AG04450 (cell line): Measurements from ENCODE around the gene ABCC11. TPM values are rescaled to one million over a fixed set of nuclear protein-coding genes. Genes with fewer than 3 reads are reported as not detected.
A peak's percentile ranks its signal among the peaks of the same experiment; 100 is the strongest.
"Not testable (repeated sequence)": the region's sequence is repeated elsewhere in the genome, so short reads cannot be mapped to it uniquely, and the experiment has no call there.

Experiments
- CTCF ChIA-PET: fragments of 300-600, 350-600 bp; formaldehyde crosslinking; extraction: SDS; loops from one replicate; lab custom pipeline; 2022; ENCODE audit warnings: antibody characterized with exemption, inconsistent platforms; lab: Charles Lee
- POLR2A ChIA-PET: fragments of 350-600 bp; formaldehyde crosslinking; extraction: SDS; loops from one replicate; lab custom pipeline; 2021; ENCODE audit warnings: antibody characterized with exemption, inconsistent platforms; lab: Yijun Ruan, JAX
- DNase-seq: peaks from one replicate; pipeline ENCODE4 v3.0.0-alpha.2; 2011; ENCODE audit warnings: low read depth, low spot score
- H3K27ac ChIP-seq: one replicate; pipeline ENCODE4 v1.5.1; 2012; ENCODE audit warnings: low read depth, low read length, control low read depth
- H3K27me3 ChIP-seq: one replicate; pipeline ENCODE4 v1.6.0; 2012; ENCODE audit warnings: low read length; ENCODE audit not compliant: control insufficient read depth, insufficient read depth
- H3K4me3 ChIP-seq: 2 replicates; pipeline ENCODE4 v1.5.1; 2011; ENCODE audit warnings: mild to moderate bottlenecking, low read depth, low read length, control low read depth
- H3K9me3 ChIP-seq: 2 replicates; pipeline ENCODE4 v1.5.1; 2012; ENCODE audit warnings: low read length; ENCODE audit not compliant: control insufficient read depth, insufficient read depth
- polyA plus RNA-seq: library from polyadenylated mRNA; depleted of rRNA; stranded (reverse); fragments of >200 nt; gene quantifications from 2 replicates; pipeline ENCODE4 v1.2.3, GENCODE V29; 2011
- TF ChIP-seq, protein P1 (sequence below): IDR thresholded peaks from 2 replicates; pipeline ENCODE4 v1.5.1; 2011; ENCODE audit warnings: low read depth, low read length, control low read depth, inconsistent platforms

ABCC11 gene
- polyA plus RNA-seq, 1 experiment, result 0.06 TPM

DNA sequence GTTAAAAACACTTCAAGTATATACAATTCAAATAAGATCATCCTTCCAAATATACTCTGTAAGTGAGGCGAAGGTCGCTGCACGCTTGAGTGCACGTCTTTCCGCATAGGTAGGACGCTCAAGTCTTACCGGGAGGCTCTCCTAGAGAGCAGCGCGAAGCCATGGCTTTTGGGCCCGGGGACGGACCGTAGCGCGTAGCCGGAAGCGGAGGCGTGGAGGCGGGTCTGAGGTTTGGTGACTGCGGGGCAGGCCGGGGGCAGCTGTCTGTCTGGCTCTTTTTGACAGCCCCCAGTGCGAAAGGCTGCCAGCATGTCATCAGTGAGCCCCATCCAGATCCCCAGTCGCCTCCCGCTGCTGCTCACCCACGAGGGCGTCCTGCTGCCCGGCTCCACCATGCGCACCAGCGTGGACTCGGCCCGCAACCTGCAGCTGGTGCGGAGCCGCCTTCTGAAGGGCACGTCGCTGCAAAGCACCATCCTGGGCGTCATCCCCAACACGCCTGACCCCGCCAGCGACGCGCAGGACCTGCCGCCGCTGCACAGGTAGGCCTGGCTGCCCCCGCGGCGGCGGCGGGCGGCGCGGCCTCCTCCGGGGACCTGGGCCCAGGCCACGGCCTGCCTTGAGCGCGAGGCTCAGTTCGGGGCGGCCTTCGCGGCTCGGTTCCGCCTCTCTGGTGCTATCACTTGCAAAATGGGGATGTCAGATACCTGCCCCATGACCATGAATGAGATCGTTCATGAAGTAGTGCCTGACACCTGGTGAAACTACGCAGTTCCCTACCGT, 3.1 kb downstream of the ABCC11 start, which contains the start of gene LONP2:
Gene LONP2, plus strand, starts transcription at position 221 of the 783 bp plus-strand sequence. Its CDS starts 89 bp downstream, at position 310.
- peak within 1 kb of the TSS; percentile 92 for H3K4me3 ChIP-seq
- H3K27ac ChIP-seq, result peak within 1 kb of the TSS; percentile 52
- POLR2A ChIA-PET, result no interaction called here
- TF ChIP-seq, protein P1, sequence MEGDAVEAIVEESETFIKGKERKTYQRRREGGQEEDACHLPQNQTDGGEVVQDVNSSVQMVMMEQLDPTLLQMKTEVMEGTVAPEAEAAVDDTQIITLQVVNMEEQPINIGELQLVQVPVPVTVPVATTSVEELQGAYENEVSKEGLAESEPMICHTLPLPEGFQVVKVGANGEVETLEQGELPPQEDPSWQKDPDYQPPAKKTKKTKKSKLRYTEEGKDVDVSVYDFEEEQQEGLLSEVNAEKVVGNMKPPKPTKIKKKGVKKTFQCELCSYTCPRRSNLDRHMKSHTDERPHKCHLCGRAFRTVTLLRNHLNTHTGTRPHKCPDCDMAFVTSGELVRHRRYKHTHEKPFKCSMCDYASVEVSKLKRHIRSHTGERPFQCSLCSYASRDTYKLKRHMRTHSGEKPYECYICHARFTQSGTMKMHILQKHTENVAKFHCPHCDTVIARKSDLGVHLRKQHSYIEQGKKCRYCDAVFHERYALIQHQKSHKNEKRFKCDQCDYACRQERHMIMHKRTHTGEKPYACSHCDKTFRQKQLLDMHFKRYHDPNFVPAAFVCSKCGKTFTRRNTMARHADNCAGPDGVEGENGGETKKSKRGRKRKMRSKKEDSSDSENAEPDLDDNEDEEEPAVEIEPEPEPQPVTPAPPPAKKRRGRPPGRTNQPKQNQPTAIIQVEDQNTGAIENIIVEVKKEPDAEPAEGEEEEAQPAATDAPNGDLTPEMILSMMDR, result no peak
- CTCF ChIA-PET, result interaction anchor here (1.0 to 2.5 kb wide), 2 partner anchors 379 to 387 kb away, joined by 3 to 7 read pairs; no protein-coding TSS in a partner anchor
- DNase-seq, result peak; percentile 55
- no peaks in the 10 kb centered on the region; the same call in 1 of the 2 replicates for H3K9me3 ChIP-seq
- H3K27me3 ChIP-seq, result no peaks in the 10 kb centered on the region

DNA sequence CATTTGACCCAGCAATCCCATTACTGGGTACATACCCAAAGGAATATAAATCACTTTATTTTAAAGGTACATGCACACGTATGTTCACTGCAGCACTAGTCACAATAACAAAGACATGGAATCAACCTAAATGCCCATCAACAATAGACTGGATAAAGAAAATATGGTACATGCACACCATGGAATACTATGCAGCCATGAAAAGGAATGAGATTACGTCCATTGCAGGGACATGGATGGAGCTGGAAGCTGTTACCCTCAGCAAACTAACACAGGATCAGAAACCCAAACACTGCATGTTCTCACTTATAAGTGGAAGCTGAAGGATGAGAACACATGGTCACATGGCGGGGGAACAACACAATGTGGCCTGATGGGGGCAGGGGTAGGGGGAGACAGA, 7.2 kb downstream of the ABCC11 start:
- POLR2A ChIA-PET, H3K9me3 ChIP-seq, H3K27me3 ChIP-seq, H3K27ac ChIP-seq, DNase-seq, H3K4me3 ChIP-seq: not testable (repeated sequence)
- CTCF ChIA-PET, result interaction anchor here (0.7 to 1.9 kb wide), 4 partner anchors 17 to 383 kb away, joined by 3 to 6 read pairs (median 4); no protein-coding TSS in a partner anchor

DNA sequence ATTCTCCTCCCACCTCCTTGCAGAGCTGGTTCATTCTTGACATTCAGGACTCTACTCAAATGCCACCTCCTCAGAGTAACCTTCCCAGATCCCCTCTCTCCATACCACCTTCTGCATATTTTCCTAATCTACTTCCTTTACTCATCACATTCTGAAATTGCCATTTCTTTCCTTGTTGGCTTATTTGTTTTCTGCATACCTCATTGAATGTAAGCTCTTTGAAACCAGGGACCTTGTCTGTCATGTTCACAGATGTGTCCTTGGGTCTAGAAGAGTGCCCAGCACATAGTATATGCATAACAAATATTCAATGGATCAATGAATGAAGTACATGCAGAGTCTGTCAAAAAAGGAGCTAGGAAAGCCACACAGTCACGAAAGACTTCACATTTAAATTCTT, 11.1 kb downstream of the ABCC11 start:
- TF ChIP-seq, protein P1, result no peak
- Histone ChIP-seq H3K27ac (no peak overlapping the region), H3K27me3 (no peaks in the 10 kb centered on the region), H3K9me3 (no peaks in the 10 kb centered on the region), H3K4me3 (no peak overlapping the region)
- DNase-seq, result no peak
- POLR2A ChIA-PET, result no interaction called here
- CTCF ChIA-PET, result interaction anchor here (0.9 to 6.7 kb wide), 3 partner anchors 21 to 395 kb away, joined by 4 to 80 read pairs (median 6); no protein-coding TSS in a partner anchor

DNA sequence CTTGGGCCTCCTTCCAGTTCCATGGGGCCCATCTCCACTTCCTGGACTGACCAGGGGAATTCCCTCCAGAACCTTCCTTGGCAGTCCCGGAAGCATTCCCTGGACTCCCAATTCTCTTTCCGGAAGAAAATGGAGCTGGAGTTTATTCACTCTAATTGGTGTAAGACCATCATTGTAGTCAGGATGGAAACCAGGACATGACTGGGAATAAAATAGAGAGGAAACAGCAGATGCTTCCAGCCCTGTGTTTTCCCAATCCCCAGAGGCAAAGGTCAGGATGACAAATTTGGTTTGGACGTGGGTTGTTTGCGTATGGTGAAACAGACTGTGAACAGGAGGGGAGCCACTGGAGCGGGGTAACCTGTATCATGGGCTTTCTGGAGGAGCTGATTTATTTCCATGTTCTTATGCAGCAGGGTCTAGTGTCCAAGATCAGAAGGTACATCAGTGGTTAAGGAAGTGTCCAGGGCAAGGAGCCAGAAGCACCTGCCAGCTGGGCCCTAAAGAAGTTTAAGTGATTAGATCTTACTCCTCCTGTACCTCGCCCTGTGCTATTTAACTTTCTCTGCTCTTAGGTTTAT, 11.7 kb downstream of the ABCC11 start:
- Histone ChIP-seq H3K9me3 (no peaks in the 10 kb centered on the region), H3K4me3 (no peak overlapping the region), H3K27ac (no peak overlapping the region), H3K27me3 (no peaks in the 10 kb centered on the region)
- ChIA-PET POLR2A (no interaction called here), CTCF (interaction anchor here (0.6 to 6.7 kb wide), 4 partner anchors 12 to 395 kb away, joined by 4 to 80 read pairs (median 5); no protein-coding TSS in a partner anchor)
- DNase-seq, result no peak
- TF ChIP-seq, protein P1, result no peak

DNA sequence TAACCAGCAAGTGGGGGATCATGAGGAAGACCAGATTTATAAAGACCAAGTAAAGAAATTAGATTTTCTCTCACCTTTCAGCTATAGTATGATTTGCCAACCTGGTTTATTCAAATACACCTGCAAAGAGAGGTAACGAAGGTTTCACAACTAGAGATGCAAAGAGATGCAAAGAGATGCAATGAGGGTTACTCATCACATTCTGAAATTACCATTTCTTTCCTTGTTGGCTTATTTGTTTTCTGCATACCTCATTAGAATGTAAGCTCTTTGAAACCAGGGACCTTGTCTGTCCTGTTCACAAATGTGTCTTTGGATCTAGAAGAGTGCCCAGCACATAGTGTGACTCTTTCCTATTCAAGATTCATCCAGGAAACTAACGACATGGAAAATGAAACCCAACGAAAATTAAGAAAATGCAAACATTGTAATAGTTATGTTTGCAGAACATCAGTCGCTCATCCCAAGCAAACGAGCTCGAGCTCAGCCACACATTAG, 12.2 kb downstream of the ABCC11 start:
- POLR2A ChIA-PET, result no interaction called here

More for the DNA sequence above, 12.2 kb downstream of the ABCC11 start:
- no peaks in the 10 kb centered on the region for H3K27me3 ChIP-seq
- no peak overlapping the region for H3K4me3 ChIP-seq
- CTCF ChIA-PET, result interaction anchor here (1.6 to 6.7 kb wide), 2 partner anchors 388 to 396 kb away, joined by 6 to 80 read pairs; no protein-coding TSS in a partner anchor
- TF ChIP-seq, protein P1, result no peak
- no peaks in the 10 kb centered on the region for H3K9me3 ChIP-seq
- no peak for DNase-seq
- H3K27ac ChIP-seq, result no peak overlapping the region
